Activated CD4-positive, alpha-beta T cell treated with anti-CD3 and anti-CD28 coated beads, Interleukin-2, amount 10 ng/mL, durations not matched to agents 7 days and 5 days (primary cell): Measurements from ENCODE around the gene NKX6-2. TPM values are rescaled to one million over a fixed set of nuclear protein-coding genes. Genes with fewer than 3 reads are reported as not detected.
"Not testable (repeated sequence)": the region's sequence is repeated elsewhere in the genome, so short reads cannot be mapped to it uniquely, and the experiment has no call there.

Experiments
- CTCF ChIA-PET: fragments of 350-600 bp; sonication (Branson Sonifier 250); formaldehyde crosslinking; loops from one replicate; lab custom pipeline; 2021; ENCODE audit warnings: antibody characterized with exemption; lab: Charles Lee
- POLR2A ChIA-PET: fragments of 350-600 bp; sonication (Branson Sonifier 250); formaldehyde crosslinking; loops from one replicate; lab custom pipeline; 2021; ENCODE audit warnings: antibody characterized with exemption; lab: Charles Lee
- DNase-seq: peaks from one replicate; pipeline ENCODE4 v3.0.0-alpha.2; 2020
- H3K27ac Mint-ChIP-seq: one replicate; pipeline ENCODE4 v1.8.0; 2021; ENCODE audit warnings: mild to moderate bottlenecking, moderate library complexity, mixed read lengths
- H3K27me3 Mint-ChIP-seq: one replicate; pipeline ENCODE4 v1.8.0; 2021; ENCODE audit warnings: mixed read lengths
- H3K36me3 Mint-ChIP-seq: one replicate; pipeline ENCODE4 v1.8.0; 2021; ENCODE audit warnings: low read depth, mixed read lengths
- H3K4me1 Mint-ChIP-seq: one replicate; pipeline ENCODE4 v1.8.0; 2021; ENCODE audit warnings: mixed read lengths
- H3K4me3 Mint-ChIP-seq: one replicate; pipeline ENCODE4 v1.8.0; 2021; ENCODE audit warnings: mild to moderate bottlenecking, moderate library complexity, mixed read lengths
- H3K9me3 Mint-ChIP-seq: one replicate; pipeline ENCODE4 v1.8.0; 2021; ENCODE audit warnings: mixed read lengths
- total RNA-seq, 2 experiments: library from RNA; stranded (reverse); gene quantifications; one replicate each; pipeline ENCODE4 v1.2.3, GENCODE V29; 2021

Gene NKX6-2
- total RNA-seq, 2 experiments from 2014 or later: not detected

DNA sequence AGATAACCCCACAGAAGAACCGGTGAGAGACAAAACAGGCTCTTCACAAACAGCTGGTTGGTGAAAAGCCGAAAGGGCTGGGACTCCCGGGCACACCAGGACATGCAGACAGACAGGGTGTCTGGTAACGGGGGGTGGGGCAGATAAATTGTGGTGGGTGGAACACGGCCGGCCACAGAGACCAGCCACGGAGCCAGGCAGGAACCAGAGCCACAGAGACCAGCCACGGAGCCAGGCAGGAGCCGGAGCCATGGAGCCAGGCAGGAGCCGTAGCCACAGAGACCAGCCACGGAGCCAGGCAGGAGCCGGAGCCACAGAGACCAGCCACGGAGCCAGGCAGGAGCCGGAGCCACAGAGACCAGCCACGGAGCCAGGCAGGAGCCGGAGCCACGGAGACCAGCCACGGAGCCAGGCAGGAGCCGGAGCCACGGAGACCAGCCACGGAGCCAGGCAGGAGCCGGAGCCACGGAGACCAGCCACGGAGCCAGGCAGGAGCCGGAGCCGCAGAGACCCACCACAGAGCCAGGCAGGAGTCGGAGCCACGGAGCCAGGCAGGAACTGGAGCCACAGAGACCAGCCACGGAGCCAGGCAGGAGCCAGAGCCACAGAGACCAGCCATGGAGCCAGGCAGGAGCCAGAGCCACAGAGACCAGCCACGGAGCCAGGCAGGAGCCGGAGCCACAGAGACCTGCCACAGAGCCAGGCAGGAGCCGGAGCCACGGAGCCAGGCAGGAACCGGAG lies 40.0 kb upstream of the NKX6-2 start:
- H3K36me3 Mint-ChIP-seq, H3K4me3 Mint-ChIP-seq, POLR2A ChIA-PET, H3K4me1 Mint-ChIP-seq, CTCF ChIA-PET, H3K27ac Mint-ChIP-seq, H3K27me3 Mint-ChIP-seq, H3K9me3 Mint-ChIP-seq, DNase-seq: not testable (repeated sequence)

DNA sequence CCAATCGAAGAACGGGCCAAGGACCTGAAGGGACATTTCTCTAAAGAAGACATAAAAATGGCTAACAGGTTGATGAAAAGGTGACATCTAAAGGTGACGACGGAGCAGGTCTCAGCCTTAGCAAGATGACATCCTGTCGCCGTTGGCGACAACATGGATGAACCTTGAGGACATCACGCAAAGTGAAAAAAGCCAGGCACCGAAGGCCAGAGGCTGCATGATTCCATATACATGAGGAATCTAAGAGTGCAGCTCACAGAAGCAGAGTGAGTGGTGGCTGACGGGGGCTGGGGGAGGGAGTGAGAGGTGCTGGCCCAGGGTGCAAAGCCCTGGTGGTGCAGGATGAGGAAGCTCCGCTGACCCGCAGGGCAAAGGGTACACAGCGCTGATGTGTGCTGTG lies 34.1 kb upstream of the NKX6-2 start:
- no peaks in the 10 kb centered on the region for H3K27me3 Mint-ChIP-seq
- CTCF ChIA-PET: no interaction called here
- H3K4me1 Mint-ChIP-seq: no peaks in the 10 kb centered on the region
- H3K27ac Mint-ChIP-seq: no peak overlapping the region
- POLR2A ChIA-PET: no interaction called here
- H3K9me3 Mint-ChIP-seq: no peaks in the 10 kb centered on the region
- H3K36me3 Mint-ChIP-seq: no peaks in the 10 kb centered on the region
- H3K4me3 Mint-ChIP-seq: no peak overlapping the region
- no peak for DNase-seq

DNA sequence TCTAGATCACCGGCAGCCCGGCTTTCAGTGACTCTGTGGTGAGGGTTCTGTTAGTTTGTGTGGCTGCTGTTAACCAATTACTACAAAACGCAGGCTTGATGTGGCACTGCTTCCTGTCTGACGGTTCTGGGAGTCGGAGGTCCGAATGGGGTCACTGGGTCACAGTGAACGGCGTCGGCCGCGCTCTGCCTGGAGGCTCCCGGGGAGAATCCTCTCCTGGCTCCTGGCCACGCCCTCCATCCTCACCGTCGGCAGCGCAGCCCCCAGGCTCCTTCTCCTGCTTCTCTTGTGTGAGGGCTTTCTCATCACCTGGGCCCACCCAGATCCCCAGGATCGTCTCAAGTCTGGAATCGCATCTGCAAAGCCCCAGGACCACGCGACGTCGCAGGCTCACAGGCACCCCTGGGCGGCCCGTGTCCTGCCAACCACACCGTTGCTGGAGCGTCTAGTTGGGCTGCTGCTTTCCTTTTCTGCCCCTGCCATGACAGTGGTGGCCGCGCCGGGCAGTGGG lies 31.8 kb upstream of the NKX6-2 start:
- Mint-ChIP-seq H3K4me3 (no peak overlapping the region), H3K9me3 (no peaks in the 10 kb centered on the region), H3K4me1 (no peaks in the 10 kb centered on the region), H3K36me3 (no peaks in the 10 kb centered on the region), H3K27ac (no peak overlapping the region), H3K27me3 (no peaks in the 10 kb centered on the region)
- DNase-seq: no peak
- POLR2A ChIA-PET: no interaction called here
- CTCF ChIA-PET: no interaction called here

DNA sequence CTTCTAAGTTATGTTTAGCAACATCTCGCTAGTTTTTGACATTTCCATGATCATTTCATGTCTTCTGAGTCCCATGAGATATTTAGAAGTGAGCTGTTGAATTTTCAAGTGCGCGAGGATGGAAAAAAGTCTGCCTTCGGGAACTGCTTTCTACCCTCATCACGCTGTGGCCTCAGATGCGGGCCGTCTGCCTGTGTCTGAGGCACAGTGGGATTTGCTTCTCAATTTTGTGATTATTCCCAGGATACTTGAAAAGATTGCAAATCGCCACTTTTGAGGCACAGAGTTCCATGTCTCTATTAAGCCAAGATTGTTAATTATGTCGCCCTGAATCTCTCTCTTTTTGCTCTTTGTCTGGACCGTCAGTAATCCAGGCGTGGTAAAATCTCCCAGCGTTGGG lies 30.8 kb upstream of the NKX6-2 start:
- ChIA-PET CTCF (no interaction called here), POLR2A (no interaction called here)
- Mint-ChIP-seq H3K9me3 (no peaks in the 10 kb centered on the region), H3K4me3 (no peak overlapping the region), H3K36me3 (no peaks in the 10 kb centered on the region), H3K27me3 (no peaks in the 10 kb centered on the region), H3K4me1 (no peaks in the 10 kb centered on the region), H3K27ac (no peak overlapping the region)
- DNase-seq: no peak

DNA sequence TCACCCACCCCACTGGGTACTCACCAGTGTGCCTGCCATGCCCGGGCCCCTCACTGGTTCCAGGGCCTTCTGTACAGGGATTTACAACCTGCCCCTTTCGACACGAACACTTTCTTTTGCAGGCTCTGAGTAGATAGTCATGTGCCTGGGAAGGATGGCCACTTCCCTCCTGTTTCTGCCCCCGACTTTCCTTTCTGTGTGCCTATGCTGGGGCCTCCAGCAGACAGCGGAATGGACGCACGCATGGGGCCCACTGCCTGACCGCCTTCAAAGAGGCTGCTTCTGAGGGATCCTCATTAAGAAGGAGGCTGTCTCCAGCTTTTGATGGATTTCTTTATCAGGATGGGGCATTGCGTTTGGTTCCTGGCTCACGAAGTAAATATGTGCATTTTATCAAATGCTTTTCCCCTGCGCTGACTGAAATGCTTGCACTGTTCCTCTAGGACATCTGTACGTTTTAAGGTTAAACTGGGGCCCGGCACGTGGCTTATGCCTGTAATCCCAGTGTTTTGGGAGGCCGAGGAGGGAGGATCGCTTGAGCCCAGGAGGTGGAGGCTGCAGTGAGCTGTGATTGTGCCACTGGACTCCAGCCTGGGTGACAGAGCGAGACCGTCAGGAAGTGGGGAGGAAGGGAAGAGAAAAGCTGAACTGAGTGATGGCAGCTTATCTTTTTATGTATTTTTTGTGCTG lies 29.4 kb upstream of the NKX6-2 start:
- DNase-seq: no peak
- Mint-ChIP-seq H3K27ac (no peak overlapping the region), H3K9me3 (no peaks in the 10 kb centered on the region), H3K27me3 (no peaks in the 10 kb centered on the region), H3K4me3 (no peak overlapping the region), H3K4me1 (no peaks in the 10 kb centered on the region), H3K36me3 (no peaks in the 10 kb centered on the region)
- ChIA-PET CTCF (no interaction called here), POLR2A (no interaction called here)

DNA sequence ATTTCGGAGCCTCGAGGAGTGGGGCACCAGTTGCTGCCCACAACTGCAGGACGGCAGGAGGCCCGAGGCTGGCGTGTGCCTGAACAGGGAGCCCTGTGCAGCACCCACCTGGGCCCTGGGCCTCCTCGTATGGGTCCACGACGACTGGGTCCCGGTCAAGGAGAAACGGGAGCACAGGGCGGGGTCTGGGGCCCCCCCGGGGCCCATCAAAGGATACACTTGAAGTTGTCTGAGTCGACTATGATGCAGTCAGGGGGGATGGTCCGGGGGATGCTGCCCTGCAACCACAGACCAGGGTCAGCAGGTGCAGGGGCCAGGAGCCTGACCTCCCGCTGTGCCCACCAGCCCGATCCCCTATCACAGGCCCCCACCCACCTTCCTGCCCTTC lies 28.5 kb upstream of the NKX6-2 start:
- ChIA-PET CTCF (no interaction called here), POLR2A (no interaction called here)
- Mint-ChIP-seq H3K4me1 (no peaks in the 10 kb centered on the region), H3K9me3 (no peaks in the 10 kb centered on the region), H3K36me3 (no peaks in the 10 kb centered on the region), H3K27ac (no peak overlapping the region), H3K27me3 (no peaks in the 10 kb centered on the region), H3K4me3 (no peak overlapping the region)
- no peak for DNase-seq

DNA sequence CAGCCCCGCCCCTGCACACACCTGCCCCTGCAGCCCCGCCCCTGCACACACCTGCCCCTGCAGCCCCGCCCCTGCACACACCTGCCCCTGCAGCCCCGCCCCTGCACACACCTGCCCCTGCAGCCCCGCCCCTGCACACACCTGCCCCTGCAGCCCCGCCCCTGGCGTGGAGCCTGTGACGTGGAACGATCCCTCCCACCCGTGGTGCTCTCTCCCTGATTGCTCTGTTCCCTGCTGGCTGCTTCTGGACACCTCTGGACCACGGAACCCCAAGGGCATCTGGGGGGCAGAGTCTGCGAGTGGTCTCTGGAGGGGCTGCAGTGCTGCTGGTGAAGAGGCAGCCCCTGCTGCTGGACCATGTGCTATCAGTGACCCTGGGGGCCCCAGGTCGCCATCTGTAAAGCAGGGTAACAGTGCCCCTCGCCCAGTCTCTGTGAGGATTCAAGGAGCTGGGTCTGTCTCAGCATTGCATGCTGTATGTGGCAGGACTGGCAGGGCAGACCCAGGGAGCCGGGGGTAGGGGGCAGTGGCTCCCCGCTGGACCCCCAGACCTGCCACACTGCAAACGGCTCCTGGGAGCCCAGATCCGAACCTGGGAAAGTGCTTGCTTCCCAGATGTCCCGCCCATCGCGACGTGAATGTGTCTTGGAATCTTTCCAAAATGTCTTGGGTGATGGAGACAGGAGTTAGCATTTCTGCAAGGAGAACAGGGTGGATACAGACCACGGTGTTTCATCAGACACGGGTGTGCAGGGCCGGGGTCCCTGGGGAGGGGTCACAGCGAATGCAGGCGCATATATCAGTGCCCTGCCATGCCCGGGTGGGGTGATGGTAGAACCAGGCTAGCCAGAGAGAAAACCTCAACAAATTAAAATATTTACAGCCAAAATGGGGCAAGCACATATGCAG lies 27.9 kb upstream of the NKX6-2 start:
- POLR2A ChIA-PET: no interaction called here
- no peaks in the 10 kb centered on the region for H3K4me1 Mint-ChIP-seq
- no peaks in the 10 kb centered on the region for H3K27me3 Mint-ChIP-seq
- H3K4me3 Mint-ChIP-seq: no peak overlapping the region
- H3K9me3 Mint-ChIP-seq: no peaks in the 10 kb centered on the region
- CTCF ChIA-PET: no interaction called here
- no peak overlapping the region for H3K27ac Mint-ChIP-seq
- DNase-seq: no peak
- no peaks in the 10 kb centered on the region for H3K36me3 Mint-ChIP-seq

DNA sequence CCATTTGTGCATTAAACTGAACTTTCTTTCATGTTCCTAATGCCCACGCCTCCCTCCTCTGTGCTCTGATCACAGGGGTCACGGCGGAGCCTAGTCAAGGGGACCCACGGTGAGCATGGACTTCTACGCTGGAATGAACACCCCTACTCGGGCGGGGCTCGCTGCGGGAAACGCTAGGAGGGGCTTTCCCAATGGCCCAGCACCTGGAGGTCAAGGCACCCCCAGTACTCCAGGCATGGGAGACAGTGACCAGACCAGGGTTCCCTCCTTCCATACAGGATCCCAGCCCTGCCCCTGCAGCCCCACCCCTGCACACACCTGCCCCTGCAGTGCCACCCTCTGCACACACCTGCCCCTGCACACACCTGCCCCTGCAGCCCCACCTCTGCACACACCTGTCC lies 27.1 kb upstream of the NKX6-2 start:
- Mint-ChIP-seq H3K27me3 (no peaks in the 10 kb centered on the region), H3K27ac (no peak overlapping the region), H3K36me3 (no peaks in the 10 kb centered on the region), H3K9me3 (no peaks in the 10 kb centered on the region), H3K4me3 (no peak overlapping the region), H3K4me1 (no peaks in the 10 kb centered on the region)
- CTCF ChIA-PET: no interaction called here
- POLR2A ChIA-PET: no interaction called here
- no peak for DNase-seq

DNA sequence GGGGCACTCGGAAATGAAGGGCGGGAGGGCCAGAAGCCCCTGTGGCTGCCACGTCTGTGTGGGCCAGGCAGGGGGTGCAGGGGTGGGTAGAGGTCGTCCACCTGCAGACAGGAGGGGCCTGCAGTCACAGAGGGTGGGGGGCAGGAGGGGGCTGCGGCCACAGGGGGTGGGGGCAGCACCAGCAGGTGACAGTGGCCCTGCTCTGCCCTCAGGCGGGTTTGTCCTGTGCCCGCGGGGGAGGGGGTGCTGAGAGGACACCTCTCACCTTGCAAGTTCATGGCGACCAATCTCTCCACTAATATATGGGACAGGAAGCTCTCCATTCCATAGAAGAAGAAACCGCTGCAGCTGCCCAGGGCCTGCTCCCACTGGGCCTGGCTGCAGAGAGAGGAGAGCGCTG lies 26.6 kb upstream of the NKX6-2 start:
- no peaks in the 10 kb centered on the region for H3K9me3 Mint-ChIP-seq
- no peak for DNase-seq
- POLR2A ChIA-PET: no interaction called here

DNA sequence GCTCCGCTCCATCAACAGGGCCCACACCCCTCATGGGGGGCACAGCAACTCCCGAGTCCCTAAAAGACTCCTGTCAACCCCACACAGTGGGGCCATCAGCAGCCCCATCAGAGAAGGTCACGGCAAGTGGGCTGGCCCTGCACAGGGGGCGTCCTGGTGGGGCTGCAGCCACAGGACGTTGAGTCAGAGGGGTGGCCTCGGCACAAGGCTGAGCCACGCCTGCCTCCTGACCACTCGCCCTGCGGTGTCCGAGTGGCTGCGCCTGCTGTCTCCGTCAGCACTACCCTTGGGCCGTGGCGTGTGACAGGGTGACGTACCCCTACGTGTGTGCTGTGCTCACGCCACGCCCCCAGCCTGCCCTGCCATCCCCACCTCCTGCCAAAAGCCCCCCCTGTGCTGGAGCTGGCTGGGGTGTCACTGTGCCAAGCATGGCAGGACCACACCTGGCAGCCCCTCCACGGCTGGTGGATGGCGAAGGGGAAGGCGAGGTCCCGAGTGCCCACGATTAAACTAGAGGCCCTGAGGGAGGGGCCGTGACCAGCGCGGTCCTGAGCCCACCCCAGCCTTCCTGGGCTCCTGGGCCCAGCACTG lies 26.0 kb upstream of the NKX6-2 start:
- POLR2A ChIA-PET: no interaction called here
- H3K9me3 Mint-ChIP-seq: no peaks in the 10 kb centered on the region
- H3K4me1 Mint-ChIP-seq: no peaks in the 10 kb centered on the region
- no peaks in the 10 kb centered on the region for H3K36me3 Mint-ChIP-seq
- H3K27me3 Mint-ChIP-seq: no peaks in the 10 kb centered on the region
- CTCF ChIA-PET: interaction anchor here (0.6 to 1.5 kb wide), 2 partner anchors 16 to 449 kb away, joined by 3 read pairs; no protein-coding TSS in a partner anchor
- no peak overlapping the region for H3K27ac Mint-ChIP-seq
- no peak overlapping the region for H3K4me3 Mint-ChIP-seq
- DNase-seq: no peak

More for the DNA sequence above, 26.6 kb upstream of the NKX6-2 start:
- CTCF ChIA-PET: interaction anchor here (0.6 kb wide), 1 partner anchor 450 kb away, joined by 3 read pairs; no protein-coding TSS in a partner anchor
- H3K36me3 Mint-ChIP-seq: no peaks in the 10 kb centered on the region
- no peaks in the 10 kb centered on the region for H3K4me1 Mint-ChIP-seq
- no peak overlapping the region for H3K4me3 Mint-ChIP-seq
- H3K27me3 Mint-ChIP-seq: no peaks in the 10 kb centered on the region
- H3K27ac Mint-ChIP-seq: no peak overlapping the region

DNA sequence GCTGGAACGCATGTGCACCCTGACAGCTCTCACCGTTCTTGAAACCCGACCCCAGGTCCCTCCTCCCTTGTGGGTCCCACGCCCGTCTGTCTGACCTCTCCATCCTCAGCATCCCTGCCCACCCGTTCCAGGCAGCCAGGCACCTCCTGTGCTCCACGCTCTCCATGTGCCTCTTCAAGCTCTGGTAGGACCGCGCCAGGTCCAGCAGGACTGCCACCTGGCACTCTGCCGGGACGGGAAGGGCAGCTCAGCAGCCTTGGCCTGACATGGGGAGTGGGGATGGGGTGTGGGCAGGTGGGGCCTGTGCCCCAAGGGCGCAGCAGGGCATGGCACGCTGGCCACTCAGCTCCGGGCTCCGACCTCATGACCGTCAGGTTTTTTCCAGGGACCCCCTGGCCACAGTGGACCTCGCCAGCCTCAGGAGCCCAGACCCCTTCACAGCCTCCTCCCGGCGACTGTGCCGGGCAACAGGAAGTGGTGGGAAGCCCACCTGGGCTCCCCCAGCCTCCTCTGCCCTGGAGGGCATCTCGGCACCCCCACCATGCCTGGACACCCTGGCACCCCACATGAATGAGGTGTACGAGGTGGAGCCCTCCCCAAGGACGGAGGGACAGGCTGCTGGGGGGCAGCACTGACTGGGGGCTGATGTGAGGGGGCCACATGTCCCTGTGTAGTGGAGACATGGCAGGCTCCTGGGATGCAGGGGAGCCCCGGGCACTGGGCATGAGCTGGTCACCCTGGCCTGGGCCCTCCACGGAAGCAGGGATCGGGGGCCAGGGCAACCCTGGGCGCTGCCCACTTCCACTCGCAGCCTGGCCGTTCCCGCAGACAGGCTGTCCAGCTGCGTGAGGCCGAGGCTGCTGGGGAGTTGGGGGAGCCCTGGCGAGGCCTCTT lies 25.1 kb upstream of the NKX6-2 start:
- H3K27me3 Mint-ChIP-seq: no peaks in the 10 kb centered on the region
- CTCF ChIA-PET: interaction anchor here (1.5 kb wide), 1 partner anchor 15 kb away, joined by 3 read pairs; no protein-coding TSS in a partner anchor
- DNase-seq: no peak
- no peak overlapping the region for H3K27ac Mint-ChIP-seq
- no peaks in the 10 kb centered on the region for H3K4me1 Mint-ChIP-seq
- H3K4me3 Mint-ChIP-seq: no peak overlapping the region
- no peaks in the 10 kb centered on the region for H3K9me3 Mint-ChIP-seq
- H3K36me3 Mint-ChIP-seq: no peaks in the 10 kb centered on the region
- POLR2A ChIA-PET: no interaction called here
